Cardiac fibroblast (primary cell): ENCODE measurements around the gene ACSF3.
A peak's percentile ranks its signal among the peaks of the same experiment; 100 is the strongest.
"Not testable (repeated sequence)": the region's sequence is repeated elsewhere in the genome, so short reads cannot be mapped to it uniquely, and the experiment has no call there.

Experiments
- DNase-seq, 2 donors: peaks; one replicate each; pipeline versions ENCODE4 v3.0.0 to v3.0.0-alpha.2; 2010; ENCODE audit warnings: low read depth in 2 of 2
- H3K4me3 ChIP-seq, 2 donors: replicated peaks in 1 of 2; 1 replicate in 1 of 2; 2 replicates in 1 of 2; pipeline ENCODE4 v1.5.1; 2011; ENCODE audit warnings: low read depth in 2 of 2, low read length in 2 of 2, mild to moderate bottlenecking in 2 of 2, moderate library complexity in 1 of 2
- TF ChIP-seq, protein P1 (sequence below): IDR thresholded peaks from one replicate; pipeline ENCODE4 v1.5.1; 2011; ENCODE audit warnings: low read depth, mild to moderate bottlenecking, low read length, inconsistent platforms

ACSF3 gene

DNA sequence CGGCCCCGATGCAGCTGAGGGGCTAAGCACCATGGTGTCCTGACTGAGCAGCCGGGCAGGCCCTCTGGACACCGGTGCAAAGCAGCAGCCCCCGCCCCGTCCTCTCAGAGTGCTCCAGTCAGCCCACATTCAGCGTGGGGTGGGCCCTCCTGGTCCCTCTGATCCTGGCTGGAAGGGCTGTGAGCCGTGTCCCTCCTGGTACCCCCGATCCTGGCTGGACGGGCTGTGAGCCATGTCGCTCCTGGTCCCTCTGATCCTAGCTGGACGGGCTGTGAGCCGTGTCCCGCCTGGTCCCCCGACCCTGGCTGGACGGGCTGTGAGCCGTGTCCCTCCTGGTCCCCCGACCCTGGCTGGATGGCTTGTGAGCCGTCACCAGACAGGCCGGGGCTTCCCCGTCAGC is 26.9 kb upstream of the ACSF3 start:
- TF ChIP-seq, protein P1, sequence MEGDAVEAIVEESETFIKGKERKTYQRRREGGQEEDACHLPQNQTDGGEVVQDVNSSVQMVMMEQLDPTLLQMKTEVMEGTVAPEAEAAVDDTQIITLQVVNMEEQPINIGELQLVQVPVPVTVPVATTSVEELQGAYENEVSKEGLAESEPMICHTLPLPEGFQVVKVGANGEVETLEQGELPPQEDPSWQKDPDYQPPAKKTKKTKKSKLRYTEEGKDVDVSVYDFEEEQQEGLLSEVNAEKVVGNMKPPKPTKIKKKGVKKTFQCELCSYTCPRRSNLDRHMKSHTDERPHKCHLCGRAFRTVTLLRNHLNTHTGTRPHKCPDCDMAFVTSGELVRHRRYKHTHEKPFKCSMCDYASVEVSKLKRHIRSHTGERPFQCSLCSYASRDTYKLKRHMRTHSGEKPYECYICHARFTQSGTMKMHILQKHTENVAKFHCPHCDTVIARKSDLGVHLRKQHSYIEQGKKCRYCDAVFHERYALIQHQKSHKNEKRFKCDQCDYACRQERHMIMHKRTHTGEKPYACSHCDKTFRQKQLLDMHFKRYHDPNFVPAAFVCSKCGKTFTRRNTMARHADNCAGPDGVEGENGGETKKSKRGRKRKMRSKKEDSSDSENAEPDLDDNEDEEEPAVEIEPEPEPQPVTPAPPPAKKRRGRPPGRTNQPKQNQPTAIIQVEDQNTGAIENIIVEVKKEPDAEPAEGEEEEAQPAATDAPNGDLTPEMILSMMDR, result no peak
- DNase-seq, result no peak
- no peak overlapping the region for H3K4me3 ChIP-seq

DNA sequence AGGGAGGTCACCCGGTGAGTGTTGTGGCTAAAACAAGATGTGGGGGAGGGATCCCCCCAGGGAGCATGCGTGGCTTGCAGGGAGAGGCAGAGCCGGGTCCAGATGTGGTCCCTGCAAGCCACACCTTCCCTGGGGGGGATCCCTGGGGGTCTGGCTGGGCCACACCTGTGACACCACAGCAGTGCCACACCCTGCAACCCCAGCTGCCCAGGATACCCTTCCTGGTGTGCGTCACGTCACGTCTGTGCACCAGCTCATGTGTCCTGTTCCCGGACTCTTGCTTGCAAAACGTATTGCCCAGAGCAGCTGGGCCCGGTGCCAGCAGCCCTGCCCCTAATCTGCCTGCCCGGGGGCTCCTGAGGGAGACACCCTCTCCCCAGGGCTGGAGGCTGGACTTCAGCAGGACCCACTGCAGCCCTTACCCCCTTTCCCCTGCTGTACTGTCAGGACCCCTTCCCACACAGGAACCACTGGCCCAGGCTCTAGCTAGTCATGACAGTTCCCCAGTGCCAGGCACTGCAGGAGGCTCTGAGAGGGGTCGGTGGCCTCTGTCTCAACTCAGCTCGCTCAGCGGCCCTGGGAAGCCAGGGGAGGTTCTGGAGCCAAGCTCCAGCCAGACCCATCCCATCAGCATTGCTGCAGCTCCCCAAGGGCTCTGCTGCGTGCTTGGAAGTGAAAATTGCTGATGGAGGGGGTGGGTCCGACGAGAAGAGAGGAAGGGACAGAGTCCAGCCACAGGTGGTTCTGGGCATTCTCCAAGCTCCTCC is 25.8 kb upstream of the ACSF3 start:
- DNase-seq, result peak in 1 of 2 donors; percentile 7
- H3K4me3 ChIP-seq, result no peak overlapping the region
- TF ChIP-seq, protein P1, result no peak

DNA sequence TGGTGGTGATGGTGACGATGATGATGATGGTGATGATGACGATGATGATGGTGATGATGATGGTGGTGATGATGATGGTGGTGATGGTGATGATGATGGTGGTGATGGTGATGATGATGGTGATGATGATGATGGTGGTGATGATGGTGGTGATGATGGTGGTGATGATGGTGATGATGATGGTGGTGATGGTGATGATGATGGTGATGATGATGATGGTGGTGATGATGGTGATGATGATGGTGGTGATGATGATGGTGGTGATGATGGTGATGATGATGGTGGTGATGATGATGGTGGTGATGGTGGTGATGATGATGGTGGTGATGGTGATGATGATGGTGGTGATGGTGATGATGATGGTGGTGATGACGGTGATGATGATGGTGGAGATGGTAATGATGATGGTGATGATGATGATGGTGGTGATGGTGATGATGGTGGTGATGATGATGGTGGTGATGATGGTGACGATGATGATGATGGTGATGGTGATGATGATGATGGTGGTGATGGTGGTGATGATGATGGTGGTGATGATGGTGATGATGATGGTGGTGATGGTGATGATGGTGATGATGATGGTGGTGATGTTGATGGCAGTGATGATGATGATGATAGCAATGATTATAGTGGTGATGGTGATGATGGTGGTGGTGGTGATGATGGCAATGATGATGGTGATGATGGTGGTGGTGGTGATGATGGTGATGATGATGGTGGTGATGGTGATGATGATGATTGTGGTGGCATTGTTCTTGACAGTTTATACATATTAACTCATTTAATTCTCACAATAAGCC is 24.6 kb upstream of the ACSF3 start:
- not testable (repeated sequence) for DNase-seq, H3K4me3 ChIP-seq

DNA sequence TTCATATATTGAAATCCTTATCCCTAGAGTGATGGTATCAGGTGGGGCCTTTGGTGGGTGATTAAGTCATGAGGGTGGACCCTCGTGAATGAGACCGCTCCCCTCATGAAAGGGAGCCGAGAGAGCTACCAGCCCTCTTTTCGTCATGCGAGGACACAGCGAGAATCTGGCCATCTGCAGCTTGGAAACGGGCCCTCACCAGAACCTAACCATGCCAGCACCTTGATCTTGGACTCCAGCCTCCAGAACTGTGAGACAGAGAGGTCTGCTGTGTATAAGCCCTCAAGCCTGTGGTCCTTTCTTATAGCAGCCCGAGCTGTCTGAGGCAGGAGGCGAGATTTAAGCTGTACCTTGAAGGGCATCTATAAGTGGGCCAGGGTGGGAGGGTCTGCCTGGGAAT is 23.7 kb upstream of the ACSF3 start:
- TF ChIP-seq, protein P1, result no peak
- H3K4me3 ChIP-seq, result no peak overlapping the region

DNA sequence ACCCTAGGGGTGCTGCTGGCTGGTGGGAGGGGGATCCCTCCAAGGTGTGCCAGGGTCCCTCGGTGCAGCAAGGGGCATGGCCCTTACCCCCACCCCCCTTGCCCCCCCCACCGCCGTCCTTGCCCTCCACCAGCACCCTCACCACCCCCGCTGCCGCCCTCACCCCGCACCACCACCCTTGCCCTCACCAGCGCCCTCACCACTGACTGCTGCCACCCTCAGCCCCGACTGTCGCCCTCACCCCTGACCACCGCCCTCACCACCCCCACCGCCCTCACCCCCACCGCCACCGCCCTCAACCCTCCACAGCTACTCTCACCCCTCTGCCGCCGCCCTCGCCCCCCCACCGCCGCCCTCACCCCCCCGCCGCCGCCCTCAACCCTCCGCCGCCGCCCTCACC is 23.1 kb upstream of the ACSF3 start:
- DNase-seq, result no peak
- TF ChIP-seq, protein P1, result no peak
- H3K4me3 ChIP-seq, result no peak overlapping the region

More for the DNA sequence above, 23.7 kb upstream of the ACSF3 start:
- no peak for DNase-seq

DNA sequence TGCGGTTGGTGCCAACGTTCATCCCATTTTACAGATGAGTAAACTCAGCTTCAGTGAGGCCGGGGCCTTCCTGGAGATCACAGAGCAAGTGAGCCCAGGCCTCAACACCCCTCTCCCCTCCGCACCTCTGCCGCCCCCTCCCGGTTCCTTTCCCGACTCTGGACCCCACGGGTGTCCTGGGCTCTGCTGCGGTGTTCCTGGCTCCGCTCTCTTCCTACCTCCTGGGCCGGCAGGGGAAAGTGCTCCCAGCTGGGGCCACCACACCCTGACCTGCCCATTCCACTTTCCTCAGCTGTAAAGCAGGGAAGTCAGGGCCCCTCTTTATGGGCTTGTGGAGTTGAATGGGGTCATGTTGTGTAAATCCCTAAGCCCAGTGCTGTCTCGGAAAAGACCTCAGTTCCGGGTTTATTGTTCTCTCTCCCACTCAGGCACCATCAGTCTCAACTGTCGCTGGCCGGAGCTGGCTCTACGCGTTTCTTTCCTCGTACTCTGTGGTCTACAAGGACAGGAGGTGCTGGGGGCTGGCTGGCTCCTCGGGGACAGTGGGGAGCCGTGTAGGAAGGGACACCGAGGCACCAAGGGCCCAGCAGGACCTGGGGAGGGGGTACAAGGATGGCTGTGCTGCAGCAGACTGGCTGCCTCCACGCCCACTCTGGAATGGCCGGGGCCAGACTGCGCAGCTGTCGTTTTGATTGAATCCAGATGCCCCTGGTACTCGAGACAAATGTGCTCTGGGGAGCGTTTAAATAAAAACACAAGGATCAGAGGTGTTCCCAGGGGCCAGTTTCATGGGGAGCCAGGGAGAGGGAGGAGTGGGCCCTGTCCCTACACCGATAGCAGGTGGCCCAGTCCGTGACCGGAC is 21.7 kb upstream of the ACSF3 start:
- no peak overlapping the region for H3K4me3 ChIP-seq

More for the DNA sequence above, 21.7 kb upstream of the ACSF3 start:
- TF ChIP-seq, protein P1, result no peak
- peak in 1 of 2 donors; percentile 24 for DNase-seq
